ENCODE results near the gene CLDN17.

The CLDN17 gene

GRCh38 chr21:30116479-30116878 lies 50.1 kb downstream of the CLDN17 start:
- DNase-seq = no peak

Measured in activated CD4-positive, alpha-beta T cell treated with anti-CD3 and anti-CD28 coated beads, Interleukin-2, amount 50 U/mL, for 16 hours (primary cell).